NB4 (cell line): Measurements from ENCODE around the gene WDR48.

ENCODE experiments used
- DNase-seq: peaks from one replicate; pipeline ENCODE4 v3.0.0; 2010; ENCODE audit warnings: low read depth
- H3K4me3 ChIP-seq: one replicate; pipeline ENCODE4 v1.5.1; 2011; ENCODE audit warnings: mild to moderate bottlenecking, low read depth, low read length, moderate library complexity
- MYC ChIP-seq: IDR thresholded peaks from 2 replicates; pipeline ENCODE4 v1.6.1; 2011; ENCODE audit warnings: low read depth, low read length
- POLR2A ChIP-seq: IDR thresholded peaks from 2 replicates; pipeline ENCODE4 v1.6.1; 2011; ENCODE audit warnings: mild to moderate bottlenecking; ENCODE audit not compliant: insufficient read length; ENCODE audit errors: extremely low read depth
- TF ChIP-seq, protein P1 (sequence below): IDR thresholded peaks from one replicate; pipeline ENCODE4 v1.5.1; 2012; ENCODE audit warnings: low read depth, low read length
- TF ChIP-seq, protein P2 (sequence below): IDR thresholded peaks from 2 replicates; pipeline ENCODE4 v1.6.1; 2011; ENCODE audit warnings: low read depth, low read length

WDR48 gene

DNA sequence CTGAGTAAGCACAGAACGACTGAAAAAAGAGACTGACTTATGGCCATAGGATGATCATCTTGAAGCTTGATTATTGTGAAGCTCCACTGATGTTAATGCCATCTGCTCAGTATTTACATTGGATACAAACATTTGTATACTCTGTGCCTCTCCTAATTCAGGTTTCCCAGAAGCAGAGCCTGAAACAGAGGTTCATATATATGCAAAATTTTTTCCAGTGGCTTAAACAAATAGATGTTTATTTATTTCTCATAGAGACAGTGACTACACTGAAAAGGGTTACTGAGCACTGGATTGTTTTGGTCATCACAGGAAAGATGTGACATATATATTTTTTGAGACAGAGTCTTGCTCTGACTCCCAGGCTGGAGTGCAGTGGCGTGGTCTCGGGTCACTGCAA is 36.4 kb upstream of the WDR48 start:
- H3K4me3 ChIP-seq: no peak overlapping the region
- no peak for DNase-seq
- TF ChIP-seq MYC (no peak), POLR2A (no peak)
- TF ChIP-seq, protein P1, sequence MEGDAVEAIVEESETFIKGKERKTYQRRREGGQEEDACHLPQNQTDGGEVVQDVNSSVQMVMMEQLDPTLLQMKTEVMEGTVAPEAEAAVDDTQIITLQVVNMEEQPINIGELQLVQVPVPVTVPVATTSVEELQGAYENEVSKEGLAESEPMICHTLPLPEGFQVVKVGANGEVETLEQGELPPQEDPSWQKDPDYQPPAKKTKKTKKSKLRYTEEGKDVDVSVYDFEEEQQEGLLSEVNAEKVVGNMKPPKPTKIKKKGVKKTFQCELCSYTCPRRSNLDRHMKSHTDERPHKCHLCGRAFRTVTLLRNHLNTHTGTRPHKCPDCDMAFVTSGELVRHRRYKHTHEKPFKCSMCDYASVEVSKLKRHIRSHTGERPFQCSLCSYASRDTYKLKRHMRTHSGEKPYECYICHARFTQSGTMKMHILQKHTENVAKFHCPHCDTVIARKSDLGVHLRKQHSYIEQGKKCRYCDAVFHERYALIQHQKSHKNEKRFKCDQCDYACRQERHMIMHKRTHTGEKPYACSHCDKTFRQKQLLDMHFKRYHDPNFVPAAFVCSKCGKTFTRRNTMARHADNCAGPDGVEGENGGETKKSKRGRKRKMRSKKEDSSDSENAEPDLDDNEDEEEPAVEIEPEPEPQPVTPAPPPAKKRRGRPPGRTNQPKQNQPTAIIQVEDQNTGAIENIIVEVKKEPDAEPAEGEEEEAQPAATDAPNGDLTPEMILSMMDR: no peak

DNA sequence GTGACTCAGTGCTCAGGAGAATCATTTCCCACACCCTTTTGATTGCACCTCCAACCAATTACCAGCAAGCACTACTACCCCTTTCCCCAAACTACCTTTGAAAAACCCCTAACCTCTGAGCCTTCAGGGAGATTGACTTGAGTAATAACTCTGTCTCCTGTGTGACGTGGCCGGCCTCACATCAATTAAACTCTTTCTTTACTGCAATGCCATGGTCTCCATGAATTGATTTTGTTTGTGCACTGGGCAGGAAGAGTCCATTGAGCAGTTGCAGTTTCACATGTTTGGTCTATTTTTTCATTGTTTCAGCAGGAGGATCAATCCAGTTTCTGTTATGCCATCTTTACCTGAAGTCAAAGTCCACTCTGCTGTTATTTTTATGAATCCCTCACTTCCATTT is 32.5 kb upstream of the WDR48 start:
- H3K4me3 ChIP-seq: no peak overlapping the region
- DNase-seq: no peak
- TF ChIP-seq, protein P2, sequence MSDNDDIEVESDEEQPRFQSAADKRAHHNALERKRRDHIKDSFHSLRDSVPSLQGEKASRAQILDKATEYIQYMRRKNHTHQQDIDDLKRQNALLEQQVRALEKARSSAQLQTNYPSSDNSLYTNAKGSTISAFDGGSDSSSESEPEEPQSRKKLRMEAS: no peak
- TF ChIP-seq, protein P1: no peak
- no peak for TF ChIP-seq MYC
- no peak for TF ChIP-seq POLR2A

DNA sequence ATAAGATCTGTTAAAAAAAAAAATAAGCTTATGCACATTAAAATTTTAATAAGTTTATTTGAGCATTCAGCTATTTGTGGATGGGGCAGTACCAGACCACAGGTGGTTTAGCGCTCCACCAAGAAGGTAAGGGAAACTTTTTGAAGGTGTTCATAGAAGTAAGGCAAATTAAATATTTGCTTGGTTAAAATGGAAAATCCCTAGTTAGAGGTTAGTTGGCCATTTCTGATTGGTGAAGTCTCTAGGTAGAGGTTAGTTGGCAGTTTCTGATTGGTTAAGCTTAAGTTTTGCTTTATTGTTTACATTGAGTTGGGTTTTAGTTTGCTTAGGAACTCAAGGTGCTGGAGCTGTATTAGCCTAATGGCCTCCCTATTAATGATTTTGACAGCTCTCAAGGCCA is 30.8 kb upstream of the WDR48 start:
- TF ChIP-seq MYC (no peak), POLR2A (no peak)
- TF ChIP-seq, protein P2: no peak
- TF ChIP-seq, protein P1: no peak
- H3K4me3 ChIP-seq: no peak overlapping the region
- no peak for DNase-seq

DNA sequence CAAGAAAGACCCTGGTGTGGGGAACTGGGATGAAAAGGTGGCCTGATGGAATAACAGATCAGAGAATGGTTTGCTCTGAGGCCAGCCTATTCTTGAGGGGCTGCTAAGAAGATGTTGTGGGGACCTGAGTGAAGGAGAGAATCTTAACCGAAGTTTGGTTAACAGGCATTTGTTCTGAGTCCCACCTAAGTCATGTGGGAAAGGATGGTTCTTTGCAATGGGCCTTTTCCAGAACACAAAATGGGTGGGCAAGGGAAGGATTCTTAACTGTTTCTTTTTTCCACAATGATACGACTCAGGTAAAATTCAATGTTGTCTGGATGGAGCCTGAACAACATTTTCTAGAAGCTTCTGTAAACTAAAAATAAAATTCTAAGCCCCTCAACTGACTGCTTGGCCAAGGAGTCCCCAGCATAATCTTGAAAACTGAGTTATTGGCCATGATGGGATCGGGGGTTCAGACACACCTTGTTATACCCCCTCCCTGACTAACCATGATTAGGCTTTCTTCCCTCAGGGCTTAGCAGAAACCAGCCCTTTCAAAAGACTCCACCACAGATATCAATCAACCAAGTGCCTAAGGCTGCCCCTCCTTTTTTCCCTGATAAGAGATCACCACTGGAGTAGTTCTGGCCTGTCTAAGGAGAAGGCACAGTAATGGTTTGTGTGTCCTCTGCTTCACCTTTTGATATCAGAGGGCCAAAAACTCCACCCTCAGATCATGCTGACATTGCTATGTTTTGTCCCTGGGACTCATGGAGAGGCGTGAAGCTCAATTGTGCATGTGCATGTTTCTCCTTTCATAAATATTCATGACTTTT is 30.1 kb upstream of the WDR48 start:
- H3K4me3 ChIP-seq: no peak overlapping the region
- no peak for DNase-seq
- TF ChIP-seq POLR2A (no peak), MYC (no peak)
- TF ChIP-seq, protein P1: no peak
- TF ChIP-seq, protein P2: no peak

DNA sequence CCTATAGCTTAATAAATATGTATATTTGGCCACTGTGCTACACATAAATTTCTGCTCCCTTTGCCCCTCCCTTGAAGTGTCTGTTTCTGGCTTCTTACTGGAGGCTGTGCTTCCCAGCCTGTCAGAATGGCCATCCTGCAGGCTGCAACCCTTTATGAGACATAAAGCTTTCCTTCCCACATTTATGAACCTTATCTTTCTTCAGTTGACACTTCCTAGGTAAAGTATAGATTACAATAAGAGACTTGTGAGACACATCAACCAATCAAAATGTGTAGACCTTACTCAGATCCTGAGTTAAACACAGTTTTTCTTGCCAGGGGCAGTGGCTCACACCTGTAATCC is 29.6 kb upstream of the WDR48 start:
- DNase-seq: no peak
- TF ChIP-seq, protein P2: no peak
- TF ChIP-seq POLR2A (no peak), MYC (no peak)
- TF ChIP-seq, protein P1: no peak
- H3K4me3 ChIP-seq: no peak overlapping the region

DNA sequence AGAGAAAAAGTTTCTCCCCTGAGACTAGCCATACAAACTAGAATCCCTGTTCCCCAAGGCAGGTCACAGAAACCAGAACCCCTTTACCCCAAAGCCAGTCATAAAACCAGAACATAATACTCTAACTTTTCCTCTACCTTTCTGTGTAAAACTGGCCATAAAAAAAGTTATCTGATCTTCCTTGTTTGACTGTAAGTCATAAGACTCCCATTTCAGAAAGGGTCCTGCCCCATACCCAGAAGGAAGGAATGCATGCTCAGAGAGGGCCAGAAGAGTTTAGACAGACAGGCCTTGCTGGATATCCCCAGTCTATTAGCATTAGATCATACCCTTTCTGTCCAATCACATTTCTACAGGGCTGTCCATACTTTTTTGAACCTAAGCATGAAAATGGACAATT is 27.3 kb upstream of the WDR48 start:
- TF ChIP-seq, protein P1: no peak
- TF ChIP-seq MYC: no peak
- TF ChIP-seq POLR2A: no peak
- TF ChIP-seq, protein P2: no peak
- no peak overlapping the region for H3K4me3 ChIP-seq
- DNase-seq: no peak
